GM23338 (cell line): ENCODE measurements around the gene PIGS. TPM values are rescaled to one million over a fixed set of nuclear protein-coding genes. Genes with fewer than 3 reads are reported as not detected.

ENCODE experiments used
- ATAC-seq: fragments of 200-7000 bp; cut with Tn5 transposase; 3 replicates; pipeline ENCODE4 v1.9.1; 2020
- DNase-seq: peaks from one replicate; pipeline ENCODE4 v3.0.0-alpha.2; 2015; ENCODE audit warnings: low spot score
- H2AFZ ChIP-seq: fragments of 200-600 bp; sonication (generic); 2 replicates; pipeline ENCODE4 v1.8.0; 2016; ENCODE audit warnings: antibody characterized with exemption, mild to moderate bottlenecking, moderate library complexity
- H3F3A ChIP-seq: fragments of 200-600 bp; sonication (generic); replicated peaks from 2 replicates; pipeline ENCODE4 v1.8.0; 2017; ENCODE audit warnings: antibody characterized with exemption, mixed run types, low read depth
- H3K27ac ChIP-seq: fragments of 200-600 bp; sonication (generic); 2 replicates; pipeline ENCODE4 v1.6.1; 2016; ENCODE audit warnings: low read depth
- H3K27me3 ChIP-seq: fragments of 200-600 bp; sonication (generic); 2 replicates; pipeline ENCODE4 v1.8.0; 2016; ENCODE audit warnings: mild to moderate bottlenecking, mixed run types, moderate library complexity; ENCODE audit not compliant: insufficient read depth
- H3K36me3 ChIP-seq: fragments of 200-600 bp; sonication (generic); 2 replicates; pipeline ENCODE4 v1.8.0; 2016; ENCODE audit warnings: mild to moderate bottlenecking; ENCODE audit not compliant: insufficient read depth
- H3K4me1 ChIP-seq: fragments of 200-600 bp; sonication (generic); 2 replicates; pipeline ENCODE4 v1.8.0; 2016; ENCODE audit warnings: mild to moderate bottlenecking, moderate library complexity; ENCODE audit not compliant: insufficient read depth
- H3K4me2 ChIP-seq: fragments of 200-600 bp; sonication (generic); 2 replicates; pipeline ENCODE4 v1.7.1; 2017; ENCODE audit warnings: mixed run types
- H3K4me3 ChIP-seq: fragments of 200-600 bp; sonication (generic); 2 replicates; pipeline ENCODE4 v1.6.1; 2016; ENCODE audit warnings: mixed run types
- H3K79me2 ChIP-seq: fragments of 200-600 bp; sonication (generic); replicated peaks from 2 replicates; pipeline ENCODE4 v1.8.0; 2017; ENCODE audit warnings: mild to moderate bottlenecking; ENCODE audit not compliant: insufficient read depth
- H3K9me2 ChIP-seq: fragments of 200-600 bp; sonication (generic); 2 replicates; pipeline ENCODE4 v1.8.0; 2017; ENCODE audit not compliant: insufficient read depth
- H4K20me1 ChIP-seq: fragments of 200-600 bp; sonication (generic); replicated peaks from 2 replicates; pipeline ENCODE4 v1.8.0; 2017; ENCODE audit warnings: mild to moderate bottlenecking; ENCODE audit not compliant: insufficient read depth
- H3K27ac Mint-ChIP-seq: 2 replicates; pipeline ENCODE4 v1.8.0; 2020; ENCODE audit warnings: inconsistent platforms, mild to moderate bottlenecking, moderate library complexity, mixed read lengths
- H3K27me3 Mint-ChIP-seq: 3 replicates; pipeline ENCODE4 v1.8.0; 2022; ENCODE audit warnings: low read depth, mild to moderate bottlenecking, moderate library complexity, mixed read lengths, inconsistent platforms; ENCODE audit not compliant: insufficient read depth, poor library complexity
- H3K36me3 Mint-ChIP-seq: 3 replicates; pipeline ENCODE4 v1.8.0; 2021; ENCODE audit warnings: low read depth, mild to moderate bottlenecking, inconsistent platforms, moderate library complexity, mixed read lengths
- H3K4me1 Mint-ChIP-seq: 3 replicates; pipeline ENCODE4 v1.8.0; 2020; ENCODE audit warnings: mild to moderate bottlenecking, inconsistent platforms, mixed read lengths
- H3K4me3 Mint-ChIP-seq: 3 replicates; pipeline ENCODE4 v1.8.0; 2021; ENCODE audit warnings: moderate library complexity, mild to moderate bottlenecking, inconsistent platforms, mixed read lengths
- H3K9me3 Mint-ChIP-seq: 3 replicates; pipeline ENCODE4 v1.8.0; 2020; ENCODE audit warnings: moderate library complexity, mild to moderate bottlenecking, inconsistent platforms, mixed read lengths
- CREB1 ChIP-seq: fragments of 250-450 bp; sonication (Bioruptor Pico); IDR thresholded peaks from 2 replicates; pipeline ENCODE4 v1.5.0; 2020; ENCODE audit warnings: low read depth, mild to moderate bottlenecking, moderate library complexity
- CTCF ChIP-seq, 2 experiments: fragments of 200-600 bp in 1 of 2; sonication (generic) in 1 of 2; conservative IDR thresholded peaks; 2 replicates each; pipeline versions ENCODE4 v1.5.1 to v1.6.1; 2016 to 2017; ENCODE audit warnings: antibody characterized with exemption in 2 of 2, low read depth in 2 of 2, mild to moderate bottlenecking in 2 of 2, moderate library complexity in 1 of 2
- ETS1 ChIP-seq: IDR thresholded peaks from 2 replicates; pipeline ENCODE4 v1.6.1; 2016; ENCODE audit warnings: antibody characterized with exemption
- JUNB ChIP-seq: IDR thresholded peaks from one replicate; pipeline ENCODE4 v1.6.1; 2016; ENCODE audit warnings: antibody characterized with exemption; ENCODE audit not compliant: unreplicated experiment
- NANOG ChIP-seq: IDR thresholded peaks from 2 replicates; pipeline ENCODE4 v1.6.1; 2016; ENCODE audit warnings: antibody characterized with exemption, borderline replicate concordance
- POLR2AphosphoS5 ChIP-seq: IDR thresholded peaks from 2 replicates; pipeline ENCODE4 v1.6.1; 2016; ENCODE audit warnings: antibody characterized with exemption, low read depth
- REST ChIP-seq: IDR thresholded peaks from one replicate; pipeline ENCODE4 v1.6.1; 2018; ENCODE audit warnings: antibody characterized with exemption; ENCODE audit not compliant: unreplicated experiment
- ZNF114 ChIP-seq: fragments of 250-450 bp; sonication (Bioruptor Pico); IDR thresholded peaks from 2 replicates; pipeline ENCODE4 v1.5.0; 2020; ENCODE audit warnings: mild to moderate bottlenecking, moderate library complexity
- ZNF331 ChIP-seq: fragments of 250-450 bp; sonication (Bioruptor Pico); IDR thresholded peaks from 2 replicates; pipeline ENCODE4 v1.5.0; 2020; ENCODE audit warnings: low read depth, mild to moderate bottlenecking, moderate library complexity
- polyA plus RNA-seq: library from polyadenylated mRNA; unstranded; fragments of >200 nt; fragmentation: Nextera tagmentation; extraction: Ambion mirVana; gene quantifications from 2 replicates; pipeline ENCODE4 v1.2.1, GENCODE V29; 2016
- total RNA-seq: library from RNA; depleted of rRNA; stranded (reverse); fragments of >200 nt; shearing (Covaris generic); gene quantifications from 2 replicates; pipeline ENCODE4 v1.2.3, GENCODE V29; 2014

Gene PIGS
- total and polyA plus RNA-seq, 2 experiments from 2014 or later: 16.4 to 53.2 TPM

GRCh38 chr17:28598799-28599310 is 27.5 kb upstream of the PIGS start, which contains the start of gene SPAG5:
Gene SPAG5 (minus strand): TSS chr17:28599025. CDS start chr17:28598946, 79 bp downstream.
- H3K27ac Mint-ChIP-seq: peak within 1 kb of the TSS; percentile 97
- Histone ChIP-seq H3K4me1 (peaks cover 8% of the 10 kb centered on the region), H3F3A (peaks cover 17% of the 10 kb centered on the region), H3K27me3 (no peaks in the 10 kb centered on the region), H4K20me1 (peaks cover 3% of the 10 kb centered on the region; the same call in 1 of the 2 replicates), H3K27ac (peak within 1 kb of the TSS; percentile 89), H3K9me2 (no peaks in the 10 kb centered on the region), H2AFZ (peak within 1 kb of the TSS; percentile 98), H3K79me2 (peaks cover 41% of the 10 kb centered on the region), H3K4me2 (peak within 1 kb of the TSS; percentile 98), H3K4me3 (peak within 1 kb of the TSS; percentile 94), H3K36me3 (peaks cover 21% of the 10 kb centered on the region; the same call in 1 of the 2 replicates)
- peaks cover 30% of the 10 kb centered on the region for H3K36me3 Mint-ChIP-seq
- no peaks in the 10 kb centered on the region for H3K9me3 Mint-ChIP-seq
- peaks cover 10% of the 10 kb centered on the region for H3K27me3 Mint-ChIP-seq
- DNase-seq (peak; percentile 97), ATAC-seq (peak; percentile 92)
- peak; percentile 91 for TF ChIP-seq POLR2AphosphoS5
- no peak for TF ChIP-seq JUNB
- peak; percentile 58; the same call in 1 of the 2 replicates for TF ChIP-seq CREB1
- no peak for TF ChIP-seq CTCF (conservative IDR thresholded peaks at IDR 0.05; ENCODE audit: low read depth in 2 of 2)
- TF ChIP-seq ZNF114: no peak
- TF ChIP-seq REST: no peak
- TF ChIP-seq ZNF331 (CRISPR knock-in tag): no peak
- no peak for TF ChIP-seq NANOG
- peak within 1 kb of the TSS; percentile 92 for H3K4me3 Mint-ChIP-seq
- H3K4me1 Mint-ChIP-seq: peaks cover 12% of the 10 kb centered on the region

GRCh38 chr17:28598389-28598788 is 27.1 kb upstream of the PIGS start:
- H3K9me3 Mint-ChIP-seq: no peaks in the 10 kb centered on the region
- H3K4me1 Mint-ChIP-seq: peaks cover 12% of the 10 kb centered on the region
- peaks cover 28% of the 10 kb centered on the region for H3K36me3 Mint-ChIP-seq
- peaks cover 8% of the 10 kb centered on the region for H3K4me1 ChIP-seq
- ATAC-seq (peak; percentile 41), DNase-seq (no peak)
- peak overlapping the region; percentile 89 for H3K27ac ChIP-seq
- H3K4me3 Mint-ChIP-seq: peak overlapping the region; percentile 92
- H3K9me2 ChIP-seq: no peaks in the 10 kb centered on the region
- peak overlapping the region; percentile 94 for H3K4me3 ChIP-seq
- H3K79me2 ChIP-seq: peaks cover 43% of the 10 kb centered on the region
- peak overlapping the region; percentile 98 for H2AFZ ChIP-seq
- H3K27me3 ChIP-seq: no peaks in the 10 kb centered on the region
- peaks cover 10% of the 10 kb centered on the region for H3K27me3 Mint-ChIP-seq
- H3F3A ChIP-seq: peaks cover 17% of the 10 kb centered on the region
- peaks cover 22% of the 10 kb centered on the region; the same call in 1 of the 2 replicates for H3K36me3 ChIP-seq
- peak overlapping the region; percentile 98 for H3K4me2 ChIP-seq
- peaks cover 5% of the 10 kb centered on the region; the same call in 1 of the 2 replicates for H4K20me1 ChIP-seq
- peak overlapping the region; percentile 97 for H3K27ac Mint-ChIP-seq
- TF ChIP-seq POLR2AphosphoS5 (no peak), ETS1 (no peak), JUNB (no peak)
